ENCODE data around the gene PNLDC1. TPM values are rescaled to one million over a fixed set of nuclear protein-coding genes. Genes with fewer than 3 reads are reported as not detected.

Gene PNLDC1
- total RNA-seq = 1.3 TPM in 1 of 2 replicates, not detected in the other

DNA sequence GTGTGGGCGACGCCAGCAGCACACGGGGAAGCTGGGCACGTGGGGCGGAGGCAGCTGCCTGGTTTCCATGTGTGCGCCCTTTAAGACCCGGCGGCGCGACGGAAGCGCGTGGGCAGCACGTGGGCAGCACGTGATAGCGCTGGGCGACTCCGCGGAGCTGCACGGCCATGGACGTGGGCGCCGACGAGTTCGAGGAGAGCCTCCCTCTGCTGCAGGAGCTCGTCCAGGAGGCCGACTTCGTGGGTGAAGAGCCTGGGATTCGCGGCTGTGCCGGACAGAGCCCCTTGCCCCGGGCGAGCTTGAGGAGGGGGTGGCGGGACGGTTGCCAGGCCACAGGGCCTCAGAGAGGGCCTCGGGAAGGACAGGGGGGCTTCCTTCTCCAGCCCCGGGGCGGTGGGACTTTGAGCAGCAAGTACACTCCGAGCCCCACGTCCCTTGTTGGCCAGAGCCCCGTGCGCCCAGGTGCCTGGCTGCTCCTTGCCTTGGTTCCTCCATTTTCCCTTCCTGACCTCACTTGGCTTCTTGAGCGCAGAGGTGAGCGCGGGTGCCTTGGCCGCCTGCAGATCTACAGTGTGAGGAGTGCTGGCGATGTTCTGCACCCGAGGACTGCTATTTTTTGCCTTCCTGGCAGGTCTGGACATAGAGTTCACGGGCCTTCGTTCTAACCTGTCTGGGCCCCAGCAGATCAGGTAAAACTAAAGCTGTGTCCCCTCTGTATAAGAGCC, at the start of gene PNLDC1:
TSS of gene PNLDC1 (plus strand) at position 136 of the 725 bp plus-strand sequence. CDS start at position 168, 32 bp downstream.

DNA sequence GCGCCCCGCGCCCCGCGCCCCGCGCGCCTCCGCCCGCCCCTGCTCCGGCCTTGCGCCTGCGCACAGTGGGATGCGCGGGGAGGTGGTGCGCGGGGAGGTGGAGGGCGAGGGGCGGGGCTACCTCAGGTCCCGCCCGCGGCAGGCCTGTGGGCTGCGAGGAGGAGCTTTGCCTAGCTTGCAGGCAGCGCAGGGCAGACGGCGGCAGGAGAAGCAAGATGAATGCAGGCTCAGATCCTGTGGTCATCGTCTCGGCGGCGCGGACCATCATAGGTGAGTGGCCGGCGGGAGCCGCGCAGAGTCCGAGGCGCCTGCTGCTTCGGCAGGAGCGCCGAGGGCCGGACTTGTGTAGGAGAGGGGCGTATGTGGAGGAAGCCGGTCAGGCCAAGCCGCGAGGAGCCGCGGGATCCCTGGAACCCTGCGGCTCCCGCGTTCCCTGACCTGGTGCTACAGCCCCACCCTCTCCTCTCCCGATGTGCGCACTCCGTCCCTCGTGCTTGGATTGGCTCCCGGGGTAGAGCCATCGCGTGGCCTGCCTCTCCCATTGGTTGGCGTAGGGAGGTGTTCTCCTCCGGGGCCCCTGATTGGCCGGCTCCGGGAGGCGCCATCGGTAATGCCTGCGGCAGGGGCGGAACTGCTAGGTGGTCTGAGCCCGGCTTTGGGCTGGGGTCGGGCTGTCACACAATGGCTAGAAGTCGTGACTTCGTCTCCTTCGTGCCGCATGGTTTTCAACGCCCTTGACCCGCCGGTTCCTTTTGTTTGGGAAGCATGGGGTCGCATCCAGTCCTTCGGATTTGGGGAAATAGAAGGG, 38.0 kb upstream of the PNLDC1 start, which contains the start of gene ACAT2:
TSS of gene ACAT2 (plus strand) at position 173 of the 808 bp plus-strand sequence. CDS start at position 216, 43 bp downstream.

DNA sequence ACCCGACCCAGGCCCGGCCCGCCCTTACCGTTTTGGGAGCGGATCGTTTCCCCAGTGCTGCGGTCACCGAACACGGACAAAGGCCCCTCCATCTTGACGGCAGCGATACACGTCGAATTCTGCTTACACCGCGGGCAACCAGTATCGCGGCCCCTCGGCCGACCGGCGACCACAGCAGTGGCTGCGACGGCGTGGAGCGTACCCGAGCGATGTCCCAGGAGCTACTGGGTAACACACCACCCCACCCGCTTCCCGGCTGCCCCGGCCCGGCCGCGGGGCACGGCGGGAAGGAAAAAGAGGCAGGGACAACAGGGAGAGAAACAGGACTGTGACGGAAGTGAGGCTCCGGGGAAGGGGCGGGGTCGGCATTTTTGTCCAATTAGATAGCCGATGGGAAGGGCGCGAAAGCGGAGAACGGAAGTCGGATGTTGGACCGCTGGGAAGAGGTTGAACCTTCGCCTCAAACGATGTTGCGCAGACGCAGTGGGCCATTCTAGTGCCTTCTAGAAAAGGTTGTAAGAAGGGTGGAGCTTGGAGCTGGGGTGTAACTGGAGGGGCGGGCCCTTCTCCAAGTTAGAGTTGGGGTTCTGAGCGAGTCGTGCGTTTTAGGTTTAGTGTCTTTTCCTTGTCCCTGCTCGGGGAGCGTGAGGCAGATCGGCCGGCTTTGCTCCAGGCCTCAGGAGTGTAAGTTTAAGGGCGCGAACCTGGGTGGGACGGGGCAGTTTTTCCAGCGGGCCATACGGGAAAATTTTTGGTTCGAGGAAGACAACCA, 10.5 kb upstream of the PNLDC1 start, which contains the start of gene TCP1:
TSS of gene TCP1 (minus strand) at position 226 of the 772 bp plus-strand sequence. CDS start at position 92, 134 bp downstream.

DNA sequence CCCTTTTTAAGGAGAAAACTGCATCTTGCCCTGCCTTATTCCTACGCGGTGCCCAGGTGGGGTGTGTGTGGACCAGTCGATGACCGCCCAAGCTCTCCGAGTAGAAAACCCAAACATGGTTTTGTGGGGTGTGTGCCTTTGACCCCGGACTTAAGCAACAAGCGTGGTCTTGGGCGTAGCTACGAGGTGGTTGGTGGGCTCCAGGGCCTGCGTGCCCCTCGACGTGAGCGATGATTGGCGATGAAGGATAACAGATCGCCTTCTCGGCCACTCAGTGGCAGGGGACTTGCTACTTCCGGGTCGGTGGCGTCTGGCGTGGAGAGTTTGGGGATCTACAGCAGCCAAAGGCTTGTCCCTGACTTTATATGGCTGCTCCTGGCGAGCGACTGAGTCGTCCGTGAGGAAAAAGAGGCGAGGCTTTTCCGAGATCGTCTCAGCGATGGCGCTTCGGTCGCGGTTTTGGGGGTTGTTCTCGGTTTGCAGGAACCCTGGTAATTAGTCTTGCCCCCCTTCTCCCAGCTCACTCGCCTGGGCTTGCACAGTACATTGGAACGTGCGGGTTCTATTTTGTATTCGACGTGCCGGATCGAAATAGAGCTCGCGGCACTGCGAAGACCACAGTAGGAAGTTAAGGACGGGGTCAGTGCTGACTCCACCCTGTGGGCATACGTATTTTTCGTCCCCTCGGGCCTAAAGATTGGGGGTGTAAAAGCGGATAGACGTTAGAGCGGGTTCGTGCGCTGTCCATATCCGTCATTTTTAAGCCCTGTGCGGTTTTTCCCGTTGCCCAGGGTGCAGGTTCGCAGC, 9.7 kb upstream of the PNLDC1 start, which contains the start of gene MRPL18:
TSS of gene MRPL18 (plus strand) at position 319 of the 807 bp plus-strand sequence. CDS start at position 440, 121 bp downstream.

Other genes starting within 250 kb of the PNLDC1 start
- 366 and 939 TPM in 2 replicates for gene SOD2, start 107.0 kb upstream of the PNLDC1 start, total RNA-seq
- 77.5 and 97.7 TPM in 2 replicates for gene WTAP, start 72.8 kb upstream of the PNLDC1 start, total RNA-seq
- 19.1 and 58.8 TPM in 2 replicates for gene ACAT2, start 38.2 kb upstream of the PNLDC1 start, total RNA-seq
- 172 and 310 TPM in 2 replicates for gene TCP1, start 10.7 kb upstream of the PNLDC1 start, total RNA-seq
- 64.5 and 70.9 TPM in 2 replicates for gene MRPL18, start 9.8 kb upstream of the PNLDC1 start, total RNA-seq
- gene MAS1, start 90.7 kb downstream of the PNLDC1 start, total RNA-seq = under 0.01 TPM in 1 of 2 replicates, not detected in the other
- gene IGF2R, start 168.8 kb downstream of the PNLDC1 start, total RNA-seq = 66.9 and 195 TPM in 2 replicates

Measured in bladder microvascular endothelial cell (primary cell).